Heart left ventricle (tissue), 13 donors: ENCODE measurements around the gene GTF2E1.

Source experiments
- POLR2A ChIP-seq, 2 donors: fragments of 450-650 bp; IDR thresholded peaks; one replicate each; pipeline ENCODE4 v1.6.1; 2017; ENCODE audit warnings: antibody characterized with exemption in 2 of 2, mild to moderate bottlenecking in 2 of 2, moderate library complexity in 2 of 2
- TF ChIP-seq, protein P1 (sequence below), 12 donors: fragments of 200-600 bp; sonication (generic) in 4 of 12; IDR thresholded peaks; one replicate each; pipeline versions ENCODE4 v1.5.0 to v1.8.0; 2018 to 2022; ENCODE audit warnings: antibody characterized with exemption in 12 of 12, mild to moderate bottlenecking in 5 of 12
- donor health status: ischemic (EF 13 %, LVEDD 7.1; RV severe dilation, severe dysfunction).
- donor health status: DM: no; HTN: yes; CAD: no.
- donor health status: DM: no; HTN: no; CAD: no.
- donor health status: ischemic (EF 25% LVEDD 6.9; RV normal size, moderate dysfunction).
- donor health status: ischemic (EF 25% LVEDD 5.7; RV mildly dilated, moderate dysfunction).
- donor health status: ischemic (EF 35%, LVEDD 5.7; RV mildly dilated, moderate dysfunction).
- donor health status: nonischemic (EF 11% LVEDD 7.7; RV severe dilation, severe dysfunction).
- donor health status: DM: yes; HTN: yes; CAD: no.
- donor health status: PGD.
- donor health status: ischemic (EF 29% LVEDD 5.4; RV normal size, mild dysfunction).
- donor health status: nonischemic (EF 23%, LVEDD 6.1; RV moderate dilation, normal function).

DNA sequence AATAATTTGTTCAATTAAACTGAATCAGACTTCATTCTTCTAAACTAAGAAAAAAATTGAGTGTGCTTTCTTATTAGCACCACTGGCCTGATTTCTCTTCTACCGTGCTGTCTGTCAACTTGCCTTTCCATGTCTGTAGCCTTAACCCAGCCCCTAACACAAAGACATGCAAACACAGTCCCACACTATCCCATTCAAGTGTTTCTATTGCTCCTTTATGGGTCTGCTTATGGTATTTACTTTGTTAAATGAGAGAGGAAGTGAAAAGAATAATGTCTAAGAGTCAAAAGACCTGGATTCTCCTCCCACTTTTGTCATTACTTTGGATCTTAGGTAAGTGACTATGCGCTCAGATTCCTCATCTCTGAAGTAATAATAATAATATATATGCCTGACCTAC, 55.3 kb downstream of the GTF2E1 start:
- TF ChIP-seq, protein P1, sequence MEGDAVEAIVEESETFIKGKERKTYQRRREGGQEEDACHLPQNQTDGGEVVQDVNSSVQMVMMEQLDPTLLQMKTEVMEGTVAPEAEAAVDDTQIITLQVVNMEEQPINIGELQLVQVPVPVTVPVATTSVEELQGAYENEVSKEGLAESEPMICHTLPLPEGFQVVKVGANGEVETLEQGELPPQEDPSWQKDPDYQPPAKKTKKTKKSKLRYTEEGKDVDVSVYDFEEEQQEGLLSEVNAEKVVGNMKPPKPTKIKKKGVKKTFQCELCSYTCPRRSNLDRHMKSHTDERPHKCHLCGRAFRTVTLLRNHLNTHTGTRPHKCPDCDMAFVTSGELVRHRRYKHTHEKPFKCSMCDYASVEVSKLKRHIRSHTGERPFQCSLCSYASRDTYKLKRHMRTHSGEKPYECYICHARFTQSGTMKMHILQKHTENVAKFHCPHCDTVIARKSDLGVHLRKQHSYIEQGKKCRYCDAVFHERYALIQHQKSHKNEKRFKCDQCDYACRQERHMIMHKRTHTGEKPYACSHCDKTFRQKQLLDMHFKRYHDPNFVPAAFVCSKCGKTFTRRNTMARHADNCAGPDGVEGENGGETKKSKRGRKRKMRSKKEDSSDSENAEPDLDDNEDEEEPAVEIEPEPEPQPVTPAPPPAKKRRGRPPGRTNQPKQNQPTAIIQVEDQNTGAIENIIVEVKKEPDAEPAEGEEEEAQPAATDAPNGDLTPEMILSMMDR (IDR thresholded peaks at IDR 0.05): no peak
- TF ChIP-seq POLR2A (IDR thresholded peaks at IDR 0.05): no peak
